ENCODE results near the gene BRME1. TPM values are rescaled to one million over a fixed set of nuclear protein-coding genes. Genes with fewer than 3 reads are reported as not detected.

BRME1 gene
- total RNA-seq, 1 experiment from 2014 or later = 1.7 TPM

GRCh38 chr19:13899912-13900584 lies 5.9 kb downstream of the BRME1 start:
- no peak overlapping the region for H3K9ac ChIP-seq (ENCODE audit: low read length)
- H3K4me1 ChIP-seq (ENCODE audit: control insufficient read depth in 1 of 2, insufficient read depth in 2 of 2, low read length in 2 of 2) = peaks cover 0 to 4% of the 10 kb centered on the region in 2 experiments; a peak in 1 of 4 replicates
- no peak overlapping the region for H3K4me2 ChIP-seq (ENCODE audit: low read length)
- DNase-seq (ENCODE audit: low read depth, low spot score) (no peak), ATAC-seq (no peak)
- no peaks in the 10 kb centered on the region for H3K27me3 ChIP-seq (ENCODE audit: insufficient read depth, low read length)
- ChIA-PET RAD21 (ENCODE audit: low non-redundant PET in 1 of 2, low total read pairs in 2 of 2, uncharacterized antibody in 2 of 2, unreplicated experiment in 2 of 2) (no interaction called here), CTCF (no interaction called here), POLR2A (no interaction called here)
- no peak overlapping the region for H3K4me3 ChIP-seq (replicated peaks in 1 of 2; ENCODE audit: low read depth in 1 of 2, low read length in 2 of 2)
- BruUV-seq (replicated peaks) = no TSS peak
- no peak overlapping the region for H2AFZ ChIP-seq (ENCODE audit: low read depth, low read length, poor library complexity, severe bottlenecking)
- no peaks in the 10 kb centered on the region for H3K36me3 ChIP-seq (ENCODE audit: control insufficient read depth in 1 of 2, insufficient read depth in 2 of 2, low read length in 2 of 2)
- no peak overlapping the region for H3K27ac ChIP-seq (ENCODE audit: low read depth, low read length)
- no peaks in the 10 kb centered on the region for H3K9me3 ChIP-seq (ENCODE audit: control insufficient read depth in 1 of 2, insufficient read depth in 1 of 2, low read depth in 1 of 2, low read length in 2 of 2)
- no peaks in the 10 kb centered on the region for H3K9me2 ChIP-seq (ENCODE audit: insufficient read depth)
- no peaks in the 10 kb centered on the region for H3K79me2 ChIP-seq (ENCODE audit: insufficient read depth, low read length)
- TF ChIP-seq YY1 (IDR thresholded peaks at IDR 0.05; ENCODE audit: extremely low read depth, insufficient replicate concordance, low read depth, low read length) = no peak
- TF ChIP-seq SP1 (IDR thresholded peaks at IDR 0.05; ENCODE audit: low read depth) = no peak
- TF ChIP-seq ATF3 (IDR thresholded peaks at IDR 0.05) = no peak
- no peak for TF ChIP-seq POLR2A (IDR thresholded peaks at IDR 0.05; ENCODE audit: borderline replicate concordance, extremely low read depth, insufficient read depth, insufficient read length)
- TF ChIP-seq EZH2phosphoT487 (IDR thresholded peaks at IDR 0.05; ENCODE audit: borderline replicate concordance) = no peak
- no peak for TF ChIP-seq CBX3 (IDR thresholded peaks at IDR 0.05; ENCODE audit: low read depth)
- no peak for TF ChIP-seq SIN3A (IDR thresholded peaks at IDR 0.05; ENCODE audit: low read depth)
- TF ChIP-seq MAX (IDR thresholded peaks at IDR 0.05) = no peak
- TF ChIP-seq EGR1 (IDR thresholded peaks at IDR 0.05; ENCODE audit: low read depth) = no peak
- no peak for TF ChIP-seq REST (IDR thresholded peaks at IDR 0.05; ENCODE audit: low read depth)
- TF ChIP-seq ZBTB33 (IDR thresholded peaks at IDR 0.05; ENCODE audit: extremely low read depth, insufficient replicate concordance, low read length) = no peak
- TF ChIP-seq EZH2 (IDR thresholded peaks at IDR 0.05) = no peak
- TF ChIP-seq POLR2AphosphoS5 (IDR thresholded peaks at IDR 0.05; ENCODE audit: low read depth, low read length) = no peak
- TF ChIP-seq TCF7L2 (IDR thresholded peaks at IDR 0.05; ENCODE audit: borderline replicate concordance, extremely low read depth, insufficient read depth, insufficient read length) = no peak
- no peak for TF ChIP-seq JUND (IDR thresholded peaks at IDR 0.05)
- TF ChIP-seq FOSL1 (IDR thresholded peaks at IDR 0.05; ENCODE audit: low read depth) = no peak
- no peak for TF ChIP-seq RAD21 (IDR thresholded peaks at IDR 0.05; ENCODE audit: low read depth)
- TF ChIP-seq SRF (IDR thresholded peaks at IDR 0.05; ENCODE audit: low read depth) = no peak
- no peak for TF ChIP-seq CTCF (IDR thresholded peaks at IDR 0.05 in 2 of 3, conservative IDR thresholded peaks at IDR 0.05 in 1 of 3; ENCODE audit: borderline replicate concordance in 1 of 3, insufficient read depth in 1 of 3, low read depth in 2 of 3, low read length in 2 of 3)
- no peaks in the 10 kb centered on the region for H4K20me1 ChIP-seq (ENCODE audit: insufficient read depth)
- intact Hi-C loops (cut with micrococcal nuclease) = no loop called here
